Smooth muscle cell (in vitro differentiated cells): ENCODE results near the gene TADA2A. TPM values are rescaled to one million over a fixed set of nuclear protein-coding genes. Genes with fewer than 3 reads are reported as not detected.

ENCODE experiments used
- DNase-seq: peaks from one replicate; lab custom pipeline; 2025; ENCODE audit not compliant: unreplicated experiment; lab: John Stamatoyannopoulos, UW
- H2AFZ ChIP-seq: fragments of 200-600 bp; sonication (generic); 2 replicates; pipeline ENCODE4 v1.6.0; 2016; ENCODE audit warnings: antibody characterized with exemption, low read depth, mild to moderate bottlenecking
- H3F3A ChIP-seq: fragments of 200-600 bp; sonication (generic); 2 replicates; pipeline ENCODE4 v1.6.0; 2017; ENCODE audit warnings: antibody characterized with exemption, low read depth
- H3K27ac ChIP-seq: fragments of 200-600 bp; sonication (generic); 2 replicates; pipeline ENCODE4 v1.5.1; 2016; ENCODE audit warnings: low read depth, mild to moderate bottlenecking
- H3K27me3 ChIP-seq: fragments of 200-600 bp; sonication (generic); 2 replicates; pipeline ENCODE4 v1.6.1; 2016; ENCODE audit warnings: low read depth, mild to moderate bottlenecking
- H3K36me3 ChIP-seq: fragments of 200-600 bp; sonication (generic); 2 replicates; pipeline ENCODE4 v1.5.1; 2016; ENCODE audit warnings: low read depth
- H3K4me1 ChIP-seq: fragments of 200-600 bp; sonication (generic); 2 replicates; pipeline ENCODE4 v1.5.1; 2016; ENCODE audit warnings: low read depth
- H3K4me2 ChIP-seq: fragments of 200-600 bp; sonication (generic); 2 replicates; pipeline ENCODE4 v1.6.0; 2016; ENCODE audit warnings: mild to moderate bottlenecking
- H3K4me3 ChIP-seq: fragments of 200-600 bp; sonication (generic); 2 replicates; pipeline ENCODE4 v1.5.1; 2016; ENCODE audit warnings: mild to moderate bottlenecking
- H3K79me2 ChIP-seq: fragments of 200-600 bp; sonication (generic); 2 replicates; pipeline ENCODE4 v1.6.0; 2016; ENCODE audit warnings: low read depth, mild to moderate bottlenecking
- H3K9ac ChIP-seq: fragments of 200-600 bp; sonication (generic); 2 replicates; pipeline ENCODE4 v1.6.0; 2016; ENCODE audit warnings: low read depth
- H3K9me3 ChIP-seq: fragments of 200-600 bp; sonication (generic); replicated peaks from 2 replicates; pipeline ENCODE4 v1.5.1; 2016; ENCODE audit warnings: low read depth
- H4K20me1 ChIP-seq: fragments of 200-600 bp; sonication (generic); 2 replicates; pipeline ENCODE4 v1.6.0; 2016; ENCODE audit warnings: low read depth
- CTCF ChIP-seq: fragments of 200-600 bp; sonication (generic); IDR thresholded peaks from 2 replicates; pipeline ENCODE4 v1.5.1; 2017; ENCODE audit warnings: borderline replicate concordance, mild to moderate bottlenecking, antibody characterized with exemption; ENCODE audit not compliant: insufficient read depth, poor library complexity, severe bottlenecking
- WGBS: methylation state at CpG from one replicate; pipeline ENCODE4 v1.1.7; 2016; ENCODE audit warnings: low lambda C conversion rate; 5-methylcytosine and 5-hydroxymethylcytosine counted together
- polyA plus RNA-seq: library from polyadenylated mRNA; unstranded; fragments of >200 nt; fragmentation: Nextera tagmentation; extraction: Ambion mirVana; gene quantifications from 2 replicates; pipeline ENCODE4 v1.2.1, GENCODE V29; 2016
- total RNA-seq: library from RNA; depleted of rRNA; stranded (reverse); fragments of >200 nt; gene quantifications from 2 replicates; pipeline ENCODE4 v1.2.3, GENCODE V29; 2014

Gene TADA2A
- total and polyA plus RNA-seq, 2 experiments from 2014 or later = 9.7 to 11.8 TPM

- H3K4me3 ChIP-seq = no peak overlapping the region
These were observed 38.1 kb upstream of the TADA2A start for GRCh38 chr17:37368577-37368976.

GRCh38 chr17:37373530-37374159 is 33.0 kb upstream of the TADA2A start:
- Histone ChIP-seq H3K79me2 (no peaks in the 10 kb centered on the region), H3K4me2 (no peak overlapping the region), H3K36me3 (no peaks in the 10 kb centered on the region), H3K27me3 (no peaks in the 10 kb centered on the region), H3K9me3 (no peaks in the 10 kb centered on the region), H3K4me3 (no peak overlapping the region), H3F3A (no peaks in the 10 kb centered on the region), H2AFZ (no peak overlapping the region), H3K27ac (no peak overlapping the region), H3K9ac (no peak overlapping the region), H4K20me1 (no peaks in the 10 kb centered on the region), H3K4me1 (no peaks in the 10 kb centered on the region)
- WGBS = 8% methylated on average over 4 of the region's 4 CpGs
- peak; percentile 90 for TF ChIP-seq CTCF
- peak; percentile 7 for DNase-seq

More at GRCh38 chr17:37368577-37368976, 38.1 kb upstream of the TADA2A start:
- no peak for DNase-seq
- TF ChIP-seq CTCF = no peak
- no peak overlapping the region for H2AFZ ChIP-seq
- 89% methylated on average over 3 of the region's 3 CpGs for WGBS
- no peaks in the 10 kb centered on the region for H3K79me2 ChIP-seq
- no peak overlapping the region for H3K27ac ChIP-seq
- no peak overlapping the region for H3K9ac ChIP-seq
- H3K27me3 ChIP-seq = no peaks in the 10 kb centered on the region
- no peaks in the 10 kb centered on the region for H3F3A ChIP-seq
- H3K36me3 ChIP-seq = no peaks in the 10 kb centered on the region
- no peak overlapping the region for H3K4me2 ChIP-seq
- H3K4me1 ChIP-seq = no peaks in the 10 kb centered on the region
- H3K9me3 ChIP-seq = no peaks in the 10 kb centered on the region
- H4K20me1 ChIP-seq = no peaks in the 10 kb centered on the region

GRCh38 chr17:37375706-37376105 is 31.0 kb upstream of the TADA2A start, which contains the start of gene C17orf78:
TSS of gene C17orf78 (plus strand) at chr17:37375985. CDS start at chr17:37376093, 108 bp downstream.
- H3K79me2 ChIP-seq = no peaks in the 10 kb centered on the region
- WGBS = 96% methylated on average over 7 of the region's 7 CpGs
- H3K27me3 ChIP-seq = no peaks in the 10 kb centered on the region
- no peak within 1 kb of the TSS for H3K4me2 ChIP-seq
- no peaks in the 10 kb centered on the region for H3F3A ChIP-seq
- TF ChIP-seq CTCF = no peak
- DNase-seq = no peak
- H2AFZ ChIP-seq = no peak within 1 kb of the TSS
- H3K36me3 ChIP-seq = no peaks in the 10 kb centered on the region
- H4K20me1 ChIP-seq = no peaks in the 10 kb centered on the region
- H3K4me3 ChIP-seq = no peak within 1 kb of the TSS
- no peak within 1 kb of the TSS for H3K9ac ChIP-seq
- H3K4me1 ChIP-seq = no peaks in the 10 kb centered on the region
- H3K27ac ChIP-seq = no peak within 1 kb of the TSS
- H3K9me3 ChIP-seq = no peaks in the 10 kb centered on the region

- Histone ChIP-seq H2AFZ (no peak overlapping the region), H3K4me1 (no peaks in the 10 kb centered on the region), H3K4me3 (no peak overlapping the region), H3K79me2 (no peaks in the 10 kb centered on the region), H3F3A (no peaks in the 10 kb centered on the region), H3K27me3 (no peaks in the 10 kb centered on the region), H3K9ac (no peak overlapping the region), H3K4me2 (no peak overlapping the region), H3K36me3 (no peaks in the 10 kb centered on the region), H3K27ac (no peak overlapping the region), H4K20me1 (no peaks in the 10 kb centered on the region), H3K9me3 (no peaks in the 10 kb centered on the region)
- no peak for TF ChIP-seq CTCF
- WGBS = 96% methylated on average over 1 of the region's 1 CpG
- DNase-seq = no peak
These were observed 24.6 kb upstream of the TADA2A start for GRCh38 chr17:37382056-37382455.
